OCI-LY7 (cell line): Measurements from ENCODE around the gene EPX. TPM values are rescaled to one million over a fixed set of nuclear protein-coding genes. Genes with fewer than 3 reads are reported as not detected.

Experiments used
- BruUV-seq: library from RNA; stranded (reverse); fragments of 400-500 nt; replicated peaks from 2 replicates; lab custom pipeline; 2021; lab: Mats Ljungman, UMichigan
- CTCF ChIA-PET: fragments of 300-600 bp; sonication (Branson Sonifier 250); formaldehyde crosslinking; loops from one replicate; lab custom pipeline; 2022; ENCODE audit warnings: antibody characterized with exemption; ENCODE audit not compliant: unreplicated experiment; lab: Charles Lee
- POLR2A ChIA-PET: fragments of 300-600 bp; sonication (Branson Sonifier 250); formaldehyde crosslinking; loops from one replicate; lab custom pipeline; 2022; ENCODE audit warnings: antibody characterized with exemption; lab: Charles Lee
- DNase-seq: peaks from one replicate; pipeline ENCODE4 v3.0.0-alpha.2; 2015; ENCODE audit warnings: low spot score
- H2AFZ ChIP-seq: fragments of 200-600 bp; sonication (generic), shearing (Covaris generic); 2 replicates; pipeline ENCODE4 v1.6.1; 2014; ENCODE audit warnings: mild to moderate bottlenecking, antibody characterized with exemption, low read length, moderate library complexity
- H3K27ac ChIP-seq: fragments of 200-600 bp; sonication (generic); 2 replicates; pipeline ENCODE4 v1.5.1; 2014; ENCODE audit warnings: mixed run types, low read depth, mild to moderate bottlenecking, moderate library complexity, low read length, inconsistent platforms; ENCODE audit not compliant: poor library complexity, severe bottlenecking
- H3K36me3 ChIP-seq: fragments of 200-600 bp; sonication (generic); 2 replicates; pipeline ENCODE4 v1.6.1; 2014; ENCODE audit warnings: mild to moderate bottlenecking, antibody characterized with exemption, low read length, moderate library complexity, mixed read lengths; ENCODE audit not compliant: insufficient read depth
- H3K4me1 ChIP-seq: fragments of 200-600 bp; sonication (generic); 2 replicates; pipeline ENCODE4 v1.5.1; 2014; ENCODE audit warnings: mild to moderate bottlenecking, low read length; ENCODE audit not compliant: insufficient read depth, poor library complexity, severe bottlenecking
- H3K4me2 ChIP-seq: fragments of 200-600 bp; sonication (generic); 2 replicates; pipeline ENCODE4 v1.6.1; 2014; ENCODE audit warnings: mild to moderate bottlenecking, low read length
- H3K4me3 ChIP-seq: fragments of 200-600 bp; sonication (generic); 2 replicates; pipeline ENCODE4 v1.5.1; 2014; ENCODE audit warnings: mild to moderate bottlenecking, low read depth, low read length; ENCODE audit not compliant: poor library complexity, severe bottlenecking
- H3K79me2 ChIP-seq: fragments of 200-600 bp; sonication (generic); 2 replicates; pipeline ENCODE4 v1.6.1; 2016; ENCODE audit warnings: low read depth, mild to moderate bottlenecking, low read length, moderate library complexity, mixed read lengths; ENCODE audit not compliant: insufficient read depth
- H3K9me2 ChIP-seq: fragments of 200-600 bp; sonication (generic); 2 replicates; pipeline ENCODE4 v1.6.1; 2016; ENCODE audit warnings: mild to moderate bottlenecking, low read length, mixed read lengths; ENCODE audit not compliant: insufficient read depth
- H3K9me3 ChIP-seq: fragments of 200-600 bp; sonication (generic); 2 replicates; pipeline ENCODE4 v1.6.1; 2014; ENCODE audit warnings: mild to moderate bottlenecking, mixed run types, low read length, mixed read lengths
- H4K20me1 ChIP-seq: fragments of 200-600 bp; sonication (generic); 2 replicates; pipeline ENCODE4 v1.6.1; 2014; ENCODE audit warnings: mild to moderate bottlenecking, antibody characterized with exemption, low read length, moderate library complexity, mixed read lengths; ENCODE audit not compliant: insufficient read depth
- CTCF ChIP-seq: fragments of 200-600 bp; sonication (generic); conservative IDR thresholded peaks from 2 replicates; pipeline ENCODE4 v1.5.1; 2014; ENCODE audit warnings: mild to moderate bottlenecking, antibody characterized with exemption, low read length, moderate library complexity, mixed read lengths
- EZH2phosphoT487 ChIP-seq: fragments of 200-600 bp; sonication (generic); IDR thresholded peaks from 2 replicates; pipeline ENCODE4 v1.6.1; 2018; ENCODE audit warnings: low read depth, borderline replicate concordance, mild to moderate bottlenecking, mixed run types, antibody characterized with exemption, low read length, moderate library complexity, mixed read lengths
- intact Hi-C: fragments of 100-400 bp; cut with micrococcal nuclease; formaldehyde crosslinking; loops from one replicate; pipeline ENCODE4 v1.10.0; 2022; ENCODE audit not compliant: unreplicated experiment
- total RNA-seq, 2 experiments: library from RNA; depleted of rRNA in 1 of 2; stranded (reverse); fragments of >200 nt in 1 of 2; shearing (Covaris generic) in 1 of 2; gene quantifications; 2 replicates each; pipeline ENCODE4 v1.2.3, GENCODE V29; 2014 to 2022

Gene EPX
- total RNA-seq, 2 experiments from 2014 or later: not detected

- no peak for DNase-seq
- H3K4me1 ChIP-seq: no peaks in the 10 kb centered on the region
- H3K79me2 ChIP-seq: no peaks in the 10 kb centered on the region
- H4K20me1 ChIP-seq: no peaks in the 10 kb centered on the region
- H3K9me3 ChIP-seq: no peaks in the 10 kb centered on the region
- POLR2A ChIA-PET: no interaction called here
- BruUV-seq: no TSS peak
- intact Hi-C loops: no loop called here
- TF ChIP-seq EZH2phosphoT487: no peak
- H3K36me3 ChIP-seq: no peaks in the 10 kb centered on the region
- CTCF ChIA-PET: no interaction called here
- H3K4me3 ChIP-seq: no peak overlapping the region
- no peak overlapping the region for H3K4me2 ChIP-seq
- no peaks in the 10 kb centered on the region for H3K9me2 ChIP-seq
- no peak overlapping the region for H2AFZ ChIP-seq
- H3K27ac ChIP-seq: no peak overlapping the region
Measured at GRCh38 chr17:58252141-58252540, 59.6 kb downstream of the EPX start.

GRCh38 chr17:58253082-58253481 is 60.6 kb downstream of the EPX start:
- DNase-seq: no peak
- no TSS peak for BruUV-seq
- POLR2A ChIA-PET: no interaction called here
- CTCF ChIA-PET: no interaction called here
- no peaks in the 10 kb centered on the region for H3K79me2 ChIP-seq
- no peak overlapping the region for H3K4me3 ChIP-seq
- H3K4me2 ChIP-seq: no peak overlapping the region
- no peak overlapping the region for H2AFZ ChIP-seq
- H3K9me3 ChIP-seq: no peaks in the 10 kb centered on the region
- H3K9me2 ChIP-seq: no peaks in the 10 kb centered on the region
- no peaks in the 10 kb centered on the region for H3K4me1 ChIP-seq
- no peaks in the 10 kb centered on the region for H3K36me3 ChIP-seq
- intact Hi-C loops: no loop called here
- H4K20me1 ChIP-seq: no peaks in the 10 kb centered on the region
- no peak for TF ChIP-seq EZH2phosphoT487
- TF ChIP-seq CTCF: no peak
- no peak overlapping the region for H3K27ac ChIP-seq

Other genes with a start within 250 kb of the EPX start
- not detected in 2 replicates for gene CUEDC1, start 237.3 kb upstream of the EPX start, total RNA-seq (2014; rRNA removed; shearing (Covaris generic))
- gene CUEDC1, start 237.3 kb upstream of the EPX start, total RNA-seq (2022): 0.13 and 0.74 TPM in 2 replicates
- gene VEZF1, start 204.5 kb upstream of the EPX start, total RNA-seq (2014; rRNA removed; shearing (Covaris generic)): 19.0 and 22.6 TPM in 2 replicates
- gene VEZF1, start 204.5 kb upstream of the EPX start, total RNA-seq (2022): 35.4 and 36.4 TPM in 2 replicates
- gene SRSF1, start 185.5 kb upstream of the EPX start, total RNA-seq (2014; rRNA removed; shearing (Covaris generic)): 582 and 677 TPM in 2 replicates
- gene SRSF1, start 185.5 kb upstream of the EPX start, total RNA-seq (2022): 515 and 531 TPM in 2 replicates
- gene DYNLL2, start 109.3 kb upstream of the EPX start, total RNA-seq (2014; rRNA removed; shearing (Covaris generic)): 12.4 and 13.4 TPM in 2 replicates
- gene DYNLL2, start 109.3 kb upstream of the EPX start, total RNA-seq (2022): 21.1 and 22.5 TPM in 2 replicates
- gene OR4D1, start 44.3 kb upstream of the EPX start, total RNA-seq (2014; rRNA removed; shearing (Covaris generic)): not detected in 2 replicates
- not detected in 2 replicates for gene OR4D1, start 44.3 kb upstream of the EPX start, total RNA-seq (2022)
- gene OR4D2, start 25.7 kb upstream of the EPX start, total RNA-seq (2014; rRNA removed; shearing (Covaris generic)): not detected in 2 replicates
- gene OR4D2, start 25.7 kb upstream of the EPX start, total RNA-seq (2022): not detected in 2 replicates
- 0.54 and 0.69 TPM in 2 replicates for gene MKS1, start 26.5 kb downstream of the EPX start, total RNA-seq (2014; rRNA removed; shearing (Covaris generic))
- gene MKS1, start 26.5 kb downstream of the EPX start, total RNA-seq (2022): 21.6 and 26.9 TPM in 2 replicates
- not detected in 2 replicates for gene LPO, start 45.9 kb downstream of the EPX start, total RNA-seq (2014; rRNA removed; shearing (Covaris generic))
- gene LPO, start 45.9 kb downstream of the EPX start, total RNA-seq (2022): not detected in 2 replicates
- gene MPO, start 88.2 kb downstream of the EPX start, total RNA-seq (2014; rRNA removed; shearing (Covaris generic)): not detected in 2 replicates
- gene MPO, start 88.2 kb downstream of the EPX start, total RNA-seq (2022): not detected in 2 replicates
- gene TSPOAP1, start 136.1 kb downstream of the EPX start, total RNA-seq (2014; rRNA removed; shearing (Covaris generic)): 24.0 TPM in 2 replicates
- 50.6 and 54.4 TPM in 2 replicates for gene TSPOAP1, start 136.1 kb downstream of the EPX start, total RNA-seq (2022)
- 41.1 and 56.5 TPM in 2 replicates for gene SUPT4H1, start 159.5 kb downstream of the EPX start, total RNA-seq (2014; rRNA removed; shearing (Covaris generic))
- 65.5 and 78.4 TPM in 2 replicates for gene SUPT4H1, start 159.5 kb downstream of the EPX start, total RNA-seq (2022)
- 0.19 and 0.39 TPM in 2 replicates for gene RNF43, start 224.8 kb downstream of the EPX start, total RNA-seq (2014; rRNA removed; shearing (Covaris generic))
- gene RNF43, start 224.8 kb downstream of the EPX start, total RNA-seq (2022): 0.50 and 0.80 TPM in 2 replicates